ENCODE data around the gene FRMD5.

Gene FRMD5

DNA sequence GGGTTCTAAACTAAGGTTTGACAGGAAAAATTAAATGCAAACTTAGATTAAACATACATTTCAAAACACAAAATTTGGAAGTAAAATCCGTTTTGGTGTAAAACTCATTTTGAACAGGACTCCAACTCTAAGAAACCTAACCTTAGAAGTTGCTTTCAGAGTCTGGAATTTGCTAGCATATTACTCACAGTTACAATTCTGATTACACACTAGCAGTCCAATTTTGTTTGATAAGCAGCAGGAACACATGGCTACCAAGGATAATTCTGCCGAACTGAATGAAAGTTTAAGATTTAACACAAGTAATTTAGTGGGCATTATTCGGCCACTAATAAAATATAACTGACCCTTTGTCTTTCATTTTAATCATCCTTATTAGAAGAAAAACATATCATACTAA is 49.6 kb downstream of the FRMD5 start:
- DNase-seq, result no peak
- no peaks in the 10 kb centered on the region for H3K4me1 Mint-ChIP-seq (ENCODE audit: low read depth)
- peaks cover 17% of the 10 kb centered on the region for H3K27me3 Mint-ChIP-seq
- H3K4me3 Mint-ChIP-seq, result no peak overlapping the region
- H3K9me3 Mint-ChIP-seq, result no peaks in the 10 kb centered on the region
- no peak overlapping the region for H3K27ac Mint-ChIP-seq
- no peaks in the 10 kb centered on the region for H3K36me3 Mint-ChIP-seq (ENCODE audit: low read depth)

DNA sequence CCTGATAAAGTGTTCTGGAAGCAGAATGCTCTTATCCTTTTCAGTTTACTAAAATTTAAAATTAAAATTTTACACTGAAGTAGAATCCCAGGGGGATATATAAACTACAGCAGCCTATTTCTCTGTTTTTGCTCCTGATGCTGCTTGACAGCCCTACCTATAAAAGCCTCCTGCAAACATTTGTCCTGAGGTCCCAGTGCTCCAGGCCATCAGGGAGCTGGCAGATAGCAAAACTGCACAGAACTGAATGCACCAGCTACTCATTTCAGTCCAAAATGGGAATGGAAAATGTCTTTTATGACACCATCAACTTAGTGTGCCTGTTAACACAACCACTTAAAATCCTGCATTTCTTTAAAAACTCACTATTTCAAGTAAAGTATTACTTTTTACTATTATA is 50.1 kb downstream of the FRMD5 start:
- Mint-ChIP-seq H3K9me3 (no peaks in the 10 kb centered on the region), H3K36me3 (ENCODE audit: low read depth) (no peaks in the 10 kb centered on the region), H3K4me1 (ENCODE audit: low read depth) (no peaks in the 10 kb centered on the region), H3K27me3 (peaks cover 13% of the 10 kb centered on the region), H3K4me3 (no peak overlapping the region), H3K27ac (no peak overlapping the region)
- DNase-seq, result no peak

GRCh38 chr15:44144184-44144583 is 50.9 kb downstream of the FRMD5 start:
- H3K36me3 Mint-ChIP-seq (ENCODE audit: low read depth), result no peaks in the 10 kb centered on the region
- peaks cover 13% of the 10 kb centered on the region for H3K27me3 Mint-ChIP-seq
- no peaks in the 10 kb centered on the region for H3K4me1 Mint-ChIP-seq (ENCODE audit: low read depth)
- no peak overlapping the region for H3K27ac Mint-ChIP-seq
- no peaks in the 10 kb centered on the region for H3K9me3 Mint-ChIP-seq
- DNase-seq, result no peak
- no peak overlapping the region for H3K4me3 Mint-ChIP-seq

DNA sequence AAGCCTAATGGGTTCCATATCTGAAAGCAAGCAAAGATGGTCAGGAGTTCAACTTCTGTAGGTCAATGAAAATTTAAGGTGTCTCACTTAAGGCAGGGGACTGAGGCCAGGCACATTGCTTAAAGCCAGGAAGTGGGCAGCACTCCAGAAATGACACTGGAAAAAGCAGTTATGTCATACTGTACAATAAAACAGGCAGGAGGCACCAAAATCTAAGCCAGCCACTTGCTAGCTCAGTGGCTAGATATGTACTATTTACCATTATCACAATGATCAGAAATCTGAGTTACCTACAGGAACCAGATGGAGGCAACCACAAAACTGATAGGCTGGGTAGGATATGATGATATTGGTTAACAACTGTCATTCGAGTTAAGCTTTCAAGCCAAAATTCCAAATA is 57.3 kb downstream of the FRMD5 start:
- no peaks in the 10 kb centered on the region for H3K4me1 Mint-ChIP-seq (ENCODE audit: low read depth)
- no peaks in the 10 kb centered on the region for H3K9me3 Mint-ChIP-seq
- H3K27me3 Mint-ChIP-seq, result peaks cover 2% of the 10 kb centered on the region
- H3K4me3 Mint-ChIP-seq, result no peak overlapping the region
- no peak overlapping the region for H3K27ac Mint-ChIP-seq
- DNase-seq, result no peak
- H3K36me3 Mint-ChIP-seq (ENCODE audit: low read depth), result no peaks in the 10 kb centered on the region

GRCh38 chr15:44136991-44137477 is 58.0 kb downstream of the FRMD5 start:
- H3K36me3 Mint-ChIP-seq (ENCODE audit: low read depth), result no peaks in the 10 kb centered on the region
- H3K4me1 Mint-ChIP-seq (ENCODE audit: low read depth), result no peaks in the 10 kb centered on the region
- peaks cover 5% of the 10 kb centered on the region for H3K27me3 Mint-ChIP-seq
- H3K4me3 Mint-ChIP-seq, result no peak overlapping the region
- DNase-seq, result no peak
- no peak overlapping the region for H3K27ac Mint-ChIP-seq
- H3K9me3 Mint-ChIP-seq, result no peaks in the 10 kb centered on the region

DNA sequence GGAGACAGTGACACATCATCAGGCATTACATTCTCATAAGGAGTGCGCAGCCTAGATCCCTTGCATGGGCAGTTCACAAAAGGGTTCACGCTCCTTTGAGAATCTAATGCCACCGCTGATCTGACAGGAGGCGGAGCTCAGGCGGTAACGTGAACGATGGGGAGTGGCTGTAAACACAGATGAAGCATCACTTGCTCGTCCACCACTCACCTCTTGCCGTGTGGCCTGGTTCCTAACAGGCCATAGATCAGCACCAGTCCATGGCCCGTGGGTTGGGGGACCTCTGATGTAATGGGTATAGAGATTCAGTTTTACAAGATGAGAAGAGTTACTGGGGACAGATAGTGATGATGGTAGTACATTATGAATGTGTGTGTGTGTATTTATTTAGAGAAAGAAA is 63.0 kb downstream of the FRMD5 start:
- Mint-ChIP-seq H3K36me3 (ENCODE audit: low read depth) (no peaks in the 10 kb centered on the region), H3K27me3 (peaks cover 22% of the 10 kb centered on the region), H3K27ac (no peak overlapping the region)

GRCh38 chr15:44130778-44131177 is 64.3 kb downstream of the FRMD5 start:
- H3K4me3 Mint-ChIP-seq, result no peak overlapping the region
- no peak for DNase-seq
- H3K4me1 Mint-ChIP-seq (ENCODE audit: low read depth), result no peaks in the 10 kb centered on the region
- no peak overlapping the region for H3K27ac Mint-ChIP-seq
- peaks cover 30% of the 10 kb centered on the region for H3K27me3 Mint-ChIP-seq
- no peaks in the 10 kb centered on the region for H3K9me3 Mint-ChIP-seq
- H3K36me3 Mint-ChIP-seq (ENCODE audit: low read depth), result no peaks in the 10 kb centered on the region

More for the DNA sequence above, 63.0 kb downstream of the FRMD5 start:
- H3K9me3 Mint-ChIP-seq, result no peaks in the 10 kb centered on the region
- DNase-seq, result no peak
- H3K4me1 Mint-ChIP-seq (ENCODE audit: low read depth), result no peaks in the 10 kb centered on the region
- no peak overlapping the region for H3K4me3 Mint-ChIP-seq

GRCh38 chr15:44129911-44130310 is 65.2 kb downstream of the FRMD5 start:
- Mint-ChIP-seq H3K9me3 (no peaks in the 10 kb centered on the region), H3K4me3 (no peak overlapping the region), H3K27ac (no peak overlapping the region), H3K36me3 (ENCODE audit: low read depth) (no peaks in the 10 kb centered on the region), H3K27me3 (peaks cover 35% of the 10 kb centered on the region), H3K4me1 (ENCODE audit: low read depth) (no peaks in the 10 kb centered on the region)
- no peak for DNase-seq

- H3K4me1 Mint-ChIP-seq (ENCODE audit: low read depth), result no peaks in the 10 kb centered on the region
- no peaks in the 10 kb centered on the region for H3K9me3 Mint-ChIP-seq
- no peaks in the 10 kb centered on the region for H3K36me3 Mint-ChIP-seq (ENCODE audit: low read depth)
- peaks cover 35% of the 10 kb centered on the region for H3K27me3 Mint-ChIP-seq
- no peak overlapping the region for H3K27ac Mint-ChIP-seq
- H3K4me3 Mint-ChIP-seq, result no peak overlapping the region
- DNase-seq, result no peak
Observed at GRCh38 chr15:44128443-44128842, 66.6 kb downstream of the FRMD5 start.

DNA sequence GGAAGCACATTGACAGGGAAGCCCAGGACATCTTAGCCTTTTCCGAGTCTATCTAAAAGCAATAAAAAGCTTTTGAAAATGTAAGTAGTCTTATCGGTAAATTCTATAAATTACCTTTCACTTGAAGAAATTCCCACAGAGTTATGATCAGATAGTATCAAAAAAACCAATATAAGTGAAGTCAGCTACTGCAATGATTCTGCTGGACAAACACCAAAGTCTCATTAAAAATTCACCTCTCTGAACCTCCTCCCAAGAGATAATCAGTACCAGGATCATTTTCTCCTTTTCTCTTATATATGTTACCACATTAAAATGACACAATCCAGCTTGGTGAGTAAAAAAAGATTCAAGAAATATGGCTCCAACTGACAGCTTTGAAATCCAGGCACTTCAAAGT is 69.2 kb downstream of the FRMD5 start:
- H3K27me3 Mint-ChIP-seq, result peaks cover 28% of the 10 kb centered on the region
- H3K4me1 Mint-ChIP-seq (ENCODE audit: low read depth), result no peaks in the 10 kb centered on the region
- H3K27ac Mint-ChIP-seq, result no peak overlapping the region
- H3K4me3 Mint-ChIP-seq, result no peak overlapping the region
- H3K36me3 Mint-ChIP-seq (ENCODE audit: low read depth), result no peaks in the 10 kb centered on the region
- no peak for DNase-seq
- no peaks in the 10 kb centered on the region for H3K9me3 Mint-ChIP-seq

GRCh38 chr15:44102675-44103254 is 92.3 kb downstream of the FRMD5 start:
- no peak overlapping the region for H3K27ac Mint-ChIP-seq
- DNase-seq, result no peak
- H3K27me3 Mint-ChIP-seq, result peaks cover 16% of the 10 kb centered on the region
- no peaks in the 10 kb centered on the region for H3K4me1 Mint-ChIP-seq (ENCODE audit: low read depth)
- no peak overlapping the region for H3K4me3 Mint-ChIP-seq
- no peaks in the 10 kb centered on the region for H3K9me3 Mint-ChIP-seq
- H3K36me3 Mint-ChIP-seq (ENCODE audit: low read depth), result no peaks in the 10 kb centered on the region

- peaks cover 16% of the 10 kb centered on the region for H3K27me3 Mint-ChIP-seq
- no peak overlapping the region for H3K27ac Mint-ChIP-seq
Observed at GRCh38 chr15:44101944-44102343, 93.1 kb downstream of the FRMD5 start.

DNA sequence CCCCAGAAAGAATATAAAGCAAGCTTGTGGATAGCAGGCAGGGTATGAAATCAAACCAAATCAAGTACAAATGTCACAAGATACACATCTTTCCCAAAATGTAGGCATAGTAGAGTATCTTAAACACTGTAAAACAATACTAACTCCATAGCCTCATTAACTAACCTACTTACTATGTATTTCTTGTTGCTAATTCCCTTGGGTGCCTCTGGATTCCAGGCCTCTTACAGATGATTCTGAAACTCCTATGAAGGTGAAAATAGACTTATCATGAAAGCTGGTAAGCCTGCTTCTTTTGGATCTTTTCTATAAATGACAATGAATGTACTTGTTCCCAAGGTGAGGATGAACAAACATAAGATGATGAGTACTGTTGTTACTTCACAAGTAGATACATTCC is 93.8 kb downstream of the FRMD5 start:
- H3K27me3 Mint-ChIP-seq, result peaks cover 14% of the 10 kb centered on the region
- no peaks in the 10 kb centered on the region for H3K9me3 Mint-ChIP-seq
- no peaks in the 10 kb centered on the region for H3K36me3 Mint-ChIP-seq (ENCODE audit: low read depth)
- H3K27ac Mint-ChIP-seq, result no peak overlapping the region
- H3K4me1 Mint-ChIP-seq (ENCODE audit: low read depth), result no peaks in the 10 kb centered on the region
- H3K4me3 Mint-ChIP-seq, result no peak overlapping the region
- no peak for DNase-seq

More at GRCh38 chr15:44101944-44102343, 93.1 kb downstream of the FRMD5 start:
- H3K36me3 Mint-ChIP-seq (ENCODE audit: low read depth), result no peaks in the 10 kb centered on the region
- H3K4me3 Mint-ChIP-seq, result no peak overlapping the region
- H3K4me1 Mint-ChIP-seq (ENCODE audit: low read depth), result no peaks in the 10 kb centered on the region
- no peak for DNase-seq
- H3K9me3 Mint-ChIP-seq, result no peaks in the 10 kb centered on the region

- DNase-seq, result no peak
- peaks cover 20% of the 10 kb centered on the region for H3K27me3 Mint-ChIP-seq
- H3K9me3 Mint-ChIP-seq, result no peaks in the 10 kb centered on the region
- H3K36me3 Mint-ChIP-seq (ENCODE audit: low read depth), result no peaks in the 10 kb centered on the region
- H3K4me3 Mint-ChIP-seq, result no peak overlapping the region
- H3K4me1 Mint-ChIP-seq (ENCODE audit: low read depth), result no peaks in the 10 kb centered on the region
- no peak overlapping the region for H3K27ac Mint-ChIP-seq
Observed at GRCh38 chr15:44099671-44100070, 95.4 kb downstream of the FRMD5 start.

DNA sequence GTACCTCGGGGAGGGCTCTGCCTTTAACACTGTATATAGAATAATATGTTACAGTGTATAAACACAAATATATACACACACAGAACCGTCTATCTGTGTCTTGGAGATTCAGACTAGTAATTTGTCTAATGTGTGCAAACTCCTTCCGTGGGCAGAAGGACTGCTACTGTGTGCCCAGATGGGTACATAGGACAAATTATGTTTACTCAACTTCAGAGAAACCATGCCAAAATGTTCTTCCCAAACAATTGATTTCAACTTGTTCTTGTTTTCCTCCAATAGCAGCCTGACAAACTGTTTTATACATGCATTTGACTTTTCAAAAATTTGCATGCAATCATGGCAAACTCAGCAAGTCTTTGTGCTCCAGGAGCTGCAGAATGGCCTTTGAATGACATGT is 97.5 kb downstream of the FRMD5 start:
- H3K4me3 Mint-ChIP-seq, result no peak overlapping the region
- no peaks in the 10 kb centered on the region for H3K36me3 Mint-ChIP-seq (ENCODE audit: low read depth)
- H3K4me1 Mint-ChIP-seq (ENCODE audit: low read depth), result no peaks in the 10 kb centered on the region
- DNase-seq, result no peak
- H3K27ac Mint-ChIP-seq, result no peak overlapping the region
- peaks cover 27% of the 10 kb centered on the region for H3K27me3 Mint-ChIP-seq
- no peaks in the 10 kb centered on the region for H3K9me3 Mint-ChIP-seq

DNA sequence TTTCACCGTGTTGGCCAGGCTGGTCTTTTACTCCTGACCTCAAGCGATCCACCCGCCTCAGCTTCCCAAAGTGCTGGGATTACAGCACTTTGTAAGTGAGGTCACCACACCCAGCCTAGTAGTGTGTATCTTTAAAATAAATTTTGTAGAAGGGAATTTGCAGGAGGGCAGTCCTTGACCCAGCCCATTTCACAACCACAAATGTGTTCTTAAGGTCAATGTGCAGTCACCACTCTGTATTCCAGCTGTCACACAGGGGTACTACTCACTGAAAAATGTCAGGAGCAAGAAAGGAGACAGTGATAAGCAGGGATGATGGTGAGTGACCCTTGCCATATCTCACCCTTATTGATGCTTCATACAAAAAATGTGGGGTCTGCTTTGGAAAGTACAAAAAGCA is 98.5 kb downstream of the FRMD5 start:
- no peak for DNase-seq
- Mint-ChIP-seq H3K27me3 (peaks cover 24% of the 10 kb centered on the region), H3K27ac (no peak overlapping the region), H3K9me3 (no peaks in the 10 kb centered on the region), H3K4me3 (no peak overlapping the region), H3K4me1 (ENCODE audit: low read depth) (no peaks in the 10 kb centered on the region), H3K36me3 (ENCODE audit: low read depth) (no peaks in the 10 kb centered on the region)
